CD4-positive, alpha-beta T cell treated with Interleukin-1 beta for 1 hour (primary cell): Measurements from ENCODE around the gene ARID1A.

Experiments used
- DNase-seq, 2 donors: peaks; one replicate each; pipeline ENCODE4 v3.0.0-alpha.2; 2020 to 2022

Gene ARID1A

DNA sequence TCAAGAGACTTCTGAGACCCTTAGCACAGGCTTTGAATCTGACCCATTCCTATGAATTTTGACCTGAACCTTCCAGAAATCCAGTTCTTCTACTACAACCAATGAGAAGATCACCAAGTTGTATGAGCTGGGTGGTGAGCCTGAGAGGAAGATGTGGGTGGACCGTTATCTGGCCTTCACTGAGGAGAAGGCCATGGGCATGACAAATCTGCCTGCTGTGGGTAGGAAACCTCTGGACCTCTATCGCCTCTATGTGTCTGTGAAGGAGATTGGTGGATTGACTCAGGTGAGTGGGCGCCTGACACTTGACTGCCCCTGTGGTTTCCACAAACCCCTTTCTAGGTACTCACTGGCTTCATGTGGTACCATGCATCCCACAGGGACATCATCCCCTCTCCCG lies 71.9 kb downstream of the ARID1A start:
- DNase-seq: no peak

- no peak for DNase-seq
Observed at GRCh38 chr1:26768755-26769154, 72.9 kb downstream of the ARID1A start.

DNA sequence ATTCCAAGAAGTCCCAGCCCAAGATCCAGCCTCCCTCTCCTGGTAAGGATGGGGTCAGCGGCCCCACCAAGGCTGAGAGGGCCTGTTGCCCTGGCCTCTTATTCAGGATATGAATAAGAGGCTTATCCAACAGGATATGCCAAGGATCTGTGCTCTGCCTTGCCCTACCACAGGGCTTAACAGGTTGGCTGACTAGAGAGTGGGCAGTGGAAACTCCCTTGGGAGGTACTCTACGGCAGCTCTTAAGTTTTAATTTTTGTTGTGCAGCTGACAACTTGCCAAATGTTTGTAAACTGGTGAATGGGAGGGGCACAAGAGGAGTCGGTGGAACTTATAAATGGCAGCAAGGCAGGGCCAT lies 75.4 kb downstream of the ARID1A start:
- DNase-seq: no peak

GRCh38 chr1:26771643-26772321 lies 76.0 kb downstream of the ARID1A start:
- no peak for DNase-seq

- no peak for DNase-seq
Observed at GRCh38 chr1:26772687-26773086, 76.9 kb downstream of the ARID1A start.

DNA sequence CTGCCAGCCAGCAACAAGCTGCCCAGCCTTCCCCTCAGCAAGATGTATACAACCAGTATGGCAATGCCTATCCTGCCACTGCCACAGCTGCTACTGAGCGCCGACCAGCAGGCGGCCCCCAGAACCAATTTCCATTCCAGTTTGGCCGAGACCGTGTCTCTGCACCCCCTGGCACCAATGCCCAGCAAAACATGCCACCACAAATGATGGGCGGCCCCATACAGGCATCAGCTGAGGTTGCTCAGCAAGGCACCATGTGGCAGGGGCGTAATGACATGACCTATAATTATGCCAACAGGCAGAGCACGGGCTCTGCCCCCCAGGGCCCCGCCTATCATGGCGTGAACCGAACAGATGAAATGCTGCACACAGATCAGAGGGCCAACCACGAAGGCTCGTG lies 78.6 kb downstream of the ARID1A start:
- DNase-seq: no peak

DNA sequence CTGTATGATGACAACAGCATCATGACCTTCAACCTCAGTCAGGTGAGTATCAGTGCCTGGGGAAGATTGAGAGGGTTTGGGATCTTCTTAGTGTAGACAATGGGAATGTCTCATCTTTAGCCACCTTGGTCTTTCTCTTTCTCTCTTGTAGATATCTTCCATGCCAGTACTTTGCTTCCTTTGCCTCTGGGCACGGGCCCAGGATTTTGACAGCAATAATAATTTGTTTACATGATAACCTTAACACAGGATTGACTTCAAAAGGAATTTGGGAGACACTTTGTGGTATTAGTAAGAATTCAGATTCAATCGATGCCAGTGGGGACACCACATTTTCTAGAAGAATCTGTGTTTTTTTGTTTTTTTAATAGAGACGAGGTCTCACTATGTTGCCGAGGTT lies 79.9 kb downstream of the ARID1A start:
- DNase-seq: no peak

- DNase-seq: no peak
Observed at GRCh38 chr1:26779098-26779668, 83.4 kb downstream of the ARID1A start.

GRCh38 chr1:26780344-26780957 lies 84.6 kb downstream of the ARID1A start:
- DNase-seq: no peak

DNA sequence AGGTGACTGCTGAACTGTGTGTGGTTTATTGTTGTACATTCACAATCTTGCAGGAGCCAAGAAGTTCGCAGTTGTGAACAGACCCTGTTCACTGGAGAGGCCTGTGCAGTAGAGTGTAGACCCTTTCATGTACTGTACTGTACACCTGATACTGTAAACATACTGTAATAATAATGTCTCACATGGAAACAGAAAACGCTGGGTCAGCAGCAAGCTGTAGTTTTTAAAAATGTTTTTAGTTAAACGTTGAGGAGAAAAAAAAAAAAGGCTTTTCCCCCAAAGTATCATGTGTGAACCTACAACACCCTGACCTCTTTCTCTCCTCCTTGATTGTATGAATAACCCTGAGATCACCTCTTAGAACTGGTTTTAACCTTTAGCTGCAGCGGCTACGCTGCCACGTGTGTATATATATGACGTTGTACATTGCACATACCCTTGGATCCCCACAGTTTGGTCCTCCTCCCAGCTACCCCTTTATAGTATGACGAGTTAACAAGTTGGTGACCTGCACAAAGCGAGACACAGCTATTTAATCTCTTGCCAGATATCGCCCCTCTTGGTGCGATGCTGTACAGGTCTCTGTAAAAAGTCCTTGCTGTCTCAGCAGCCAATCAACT lies 85.5 kb downstream of the ARID1A start:
- DNase-seq: no peak

- no peak for DNase-seq
Observed at GRCh38 chr1:26782521-26783212, 86.9 kb downstream of the ARID1A start.

GRCh38 chr1:26783646-26784022 lies 87.8 kb downstream of the ARID1A start:
- DNase-seq: no peak

DNA sequence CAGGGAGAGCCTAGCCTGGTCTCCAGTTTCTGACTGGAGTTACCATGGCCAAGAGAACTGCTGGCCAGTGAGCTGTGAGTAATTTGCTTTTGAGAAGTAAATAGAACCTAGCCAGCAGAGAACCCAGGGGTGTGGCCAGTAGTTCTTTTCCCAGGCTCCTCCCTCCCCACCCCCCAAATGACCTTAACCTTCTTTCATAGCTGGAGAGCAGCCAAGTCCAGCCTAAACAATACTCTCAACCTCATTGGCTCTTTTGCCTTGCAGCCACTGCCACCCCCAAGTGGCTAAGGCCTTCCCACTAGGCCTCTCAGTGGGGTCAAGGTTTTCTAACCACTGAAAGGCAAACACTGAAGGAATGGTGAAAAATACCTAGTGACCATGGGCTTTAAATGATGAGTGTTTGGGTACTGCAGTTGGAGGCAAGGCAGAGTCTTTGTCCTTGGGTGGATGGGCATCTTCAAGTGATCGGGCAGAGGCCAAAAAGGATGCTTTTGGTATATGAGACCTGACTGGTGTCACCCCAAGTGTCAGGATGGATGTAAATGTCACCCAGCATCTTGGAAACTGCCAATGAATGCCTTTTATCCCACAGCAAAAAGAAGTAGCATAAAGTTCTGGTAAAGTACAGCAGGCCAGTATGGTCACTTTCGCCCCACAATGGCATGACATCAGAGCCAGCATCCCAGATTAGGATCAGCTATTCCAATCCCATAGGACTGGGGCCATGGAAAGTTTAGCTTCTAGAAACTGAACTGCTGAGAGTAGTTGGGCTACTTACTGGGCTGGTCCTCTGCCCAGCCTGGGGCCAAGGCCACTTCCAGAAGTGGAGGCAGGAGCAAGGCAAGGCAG lies 88.4 kb downstream of the ARID1A start:
- DNase-seq: peak in 1 of 2 donors; percentile 21

- no peak for DNase-seq
Observed at GRCh38 chr1:26784886-26785285, 89.1 kb downstream of the ARID1A start.

- peak in 1 of 2 donors; percentile 34 for DNase-seq
Observed at GRCh38 chr1:26785611-26786436, 90.0 kb downstream of the ARID1A start.

DNA sequence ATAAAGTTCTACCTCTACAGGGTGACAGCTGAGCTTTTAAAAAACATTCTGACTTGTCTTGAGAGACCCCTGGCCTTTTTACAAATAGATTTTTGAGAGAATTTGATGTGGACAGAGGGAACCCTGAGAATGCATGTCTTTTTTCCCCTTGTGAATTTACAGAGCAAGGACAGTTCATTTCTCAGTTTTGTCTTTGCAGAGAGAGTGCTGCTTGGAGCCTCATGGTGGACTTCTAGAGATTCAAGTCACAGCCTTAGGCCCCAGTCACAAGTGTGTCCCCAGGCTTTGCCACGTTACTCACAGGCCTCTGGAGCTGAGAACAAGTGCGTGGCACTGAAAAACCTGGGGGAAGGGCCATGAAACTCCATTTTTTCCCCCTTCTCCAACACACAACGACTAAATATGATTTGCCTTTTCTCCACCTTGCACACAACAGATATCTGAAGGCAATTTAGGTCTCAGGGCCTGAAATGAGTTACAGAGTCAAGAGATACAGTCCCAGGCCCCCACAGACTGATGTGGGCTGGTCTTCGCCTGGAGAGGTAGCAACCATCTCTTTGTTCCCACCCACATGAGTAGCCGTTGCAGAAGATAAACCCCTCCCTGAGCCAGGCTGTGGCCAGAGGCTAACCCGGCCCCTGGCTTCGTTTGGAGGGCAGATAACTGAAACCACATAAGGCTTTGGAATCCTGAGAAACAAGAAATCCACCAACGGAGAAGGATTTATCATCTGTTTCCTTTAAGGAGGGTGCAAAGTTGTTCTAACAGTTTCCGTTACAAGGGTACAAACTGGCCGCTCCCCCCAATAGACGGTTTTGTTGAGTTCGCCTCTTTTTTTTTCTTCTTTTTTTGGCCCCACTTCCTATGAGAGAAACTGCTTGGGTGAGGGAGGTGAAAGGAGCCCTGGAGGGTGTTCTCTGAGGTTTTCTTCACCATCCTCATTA lies 90.9 kb downstream of the ARID1A start:
- peak in 1 of 2 donors; percentile 26 for DNase-seq

DNA sequence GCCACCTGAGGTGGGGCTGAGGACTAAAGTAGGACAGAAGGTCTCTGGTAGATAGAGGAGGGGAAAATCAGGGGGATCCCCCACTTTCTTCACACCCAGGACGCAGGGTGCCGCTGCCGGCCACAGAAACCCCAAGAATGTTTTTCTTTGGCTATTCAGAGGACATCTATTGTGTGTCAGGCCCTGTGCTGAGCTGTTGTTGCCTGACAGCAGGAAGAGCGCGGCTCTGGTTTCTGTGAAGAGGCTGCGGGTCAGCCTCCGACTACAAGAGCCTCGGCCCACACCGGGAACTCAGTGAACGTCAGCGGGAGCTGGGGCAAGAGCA lies 91.5 kb downstream of the ARID1A start:
- DNase-seq: peak; percentile 82 to 88

- peak; percentile 87 to 88 for DNase-seq
Observed at GRCh38 chr1:26787706-26788514, 92.1 kb downstream of the ARID1A start, which contains the start of gene PIGV. Gene PIGV (plus strand): TSS chr1:26787950. CDS start chr1:26790816, 2,866 bp downstream.

DNA sequence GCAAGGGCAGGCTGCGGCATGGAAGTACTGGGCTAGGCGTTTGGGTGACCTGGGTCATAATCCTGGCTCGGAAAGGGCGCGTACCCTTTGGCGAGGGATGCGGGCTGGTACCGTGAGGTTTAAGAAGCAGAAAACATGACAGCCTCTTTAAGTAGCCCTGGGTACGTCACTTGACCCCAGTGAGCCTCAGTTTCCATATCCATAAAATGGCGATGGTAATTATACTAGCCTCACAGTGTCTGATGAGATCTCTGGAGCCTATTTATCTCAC lies 92.6 kb downstream of the ARID1A start:
- DNase-seq: no peak
